Body of pancreas (tissue), 4 donors: ENCODE data around the gene C1RL. TPM values are rescaled to one million over a fixed set of nuclear protein-coding genes. Genes with fewer than 3 reads are reported as not detected.

Experiments
- ATAC-seq: fragments of 150-250 bp; one replicate; pipeline ENCODE4 v1.9.1; 2016
- DNase-seq, 4 donors: peaks; one replicate each; pipeline ENCODE4 v3.0.0-alpha.2; 2019
- H3K27ac ChIP-seq, 4 donors: fragments of 200-600 bp; sonication (generic); 1 replicate in 3 of 4; 2 replicates in 1 of 4; pipeline versions ENCODE4 v1.5.1 to v1.6.1; 2016 to 2019; ENCODE audit warnings: mild to moderate bottlenecking in 1 of 4, mixed read lengths in 1 of 4, moderate library complexity in 1 of 4
- H3K27me3 ChIP-seq, 2 donors: fragments of 200-600 bp; sonication (generic); one replicate each; pipeline ENCODE4 v1.6.0; 2016; ENCODE audit warnings: mild to moderate bottlenecking in 1 of 2
- H3K36me3 ChIP-seq, 2 donors: fragments of 200-600 bp; sonication (generic); replicated peaks in 1 of 2; 2 replicates each; pipeline ENCODE4 v1.5.1; 2016; ENCODE audit warnings: low read depth in 2 of 2; ENCODE audit not compliant: insufficient read depth in 1 of 2
- H3K4me1 ChIP-seq: fragments of 200-600 bp; sonication (generic); one replicate; pipeline ENCODE4 v1.6.0; 2016
- H3K4me3 ChIP-seq, 2 donors: fragments of 200-600 bp; sonication (generic); 1 replicate in 1 of 2; 2 replicates in 1 of 2; pipeline ENCODE4 v1.5.1; 2016 to 2019
- H3K9me3 ChIP-seq, 3 donors: fragments of 200-600 bp; sonication (generic); 1 replicate in 2 of 3; 2 replicates in 1 of 3; pipeline ENCODE4 v1.5.1; 2016
- CTCF ChIP-seq, 7 experiments: fragments of 450-650 bp in 4 of 7; fragments of 200-600 bp in 3 of 7; sonication (generic) in 3 of 7; IDR thresholded peaks; one replicate each; pipeline ENCODE4 v1.5.1; 2016 to 2019; ENCODE audit warnings: antibody characterized with exemption in 7 of 7
- POLR2A ChIP-seq, 3 donors: fragments of 450-650 bp; IDR thresholded peaks; one replicate each; pipeline ENCODE4 v1.6.1; 2016; ENCODE audit warnings: antibody characterized with exemption in 3 of 3, mild to moderate bottlenecking in 2 of 3
- WGBS, 2 donors: methylation state at CpG; one replicate each; pipeline ENCODE4 v1.1.5; 2017; 5-methylcytosine and 5-hydroxymethylcytosine counted together
- intact Hi-C: fragments of 100-400 bp; cut with DNase I; formaldehyde crosslinking; loops from one replicate; pipeline ENCODE4 v1.15.1; 2023
- total RNA-seq, 2 donors: library from RNA; depleted of rRNA; stranded (reverse); fragments of >200 nt; gene quantifications; one replicate each; pipeline ENCODE4 v1.1.0, GENCODE V29; 2016

The C1RL gene
- total RNA-seq, 2 donors from 2014 or later, result 64.6 to 99.6 TPM

- DNase-seq (no peak), ATAC-seq (no peak)
- 79 to 82% methylated on average over 12 of the region's 12 CpGs for WGBS, 2 donors
- TF ChIP-seq CTCF (IDR thresholded peaks at IDR 0.05) (no peak), POLR2A (IDR thresholded peaks at IDR 0.05) (no peak)
- H3K4me3 ChIP-seq, result no peak overlapping the region
- peaks cover 0 to 2% of the 10 kb centered on the region in 2 donors for H3K36me3 ChIP-seq
- H3K9me3 ChIP-seq, result no peaks in the 10 kb centered on the region
- H3K27me3 ChIP-seq, result no peaks in the 10 kb centered on the region
- no peak overlapping the region for H3K27ac ChIP-seq
- intact Hi-C loops, result no loop called here
- no peaks in the 10 kb centered on the region for H3K4me1 ChIP-seq
Measured at GRCh38 chr12:7154901-7155470, 46.0 kb upstream of the C1RL start.

- no peaks in the 10 kb centered on the region for H3K27me3 ChIP-seq
- no peak for DNase-seq
- intact Hi-C loops, result no loop called here
- no peaks in the 10 kb centered on the region for H3K9me3 ChIP-seq
- ATAC-seq, result no peak
- WGBS, 2 donors, result 86 to 88% methylated on average over 6 of the region's 6 CpGs
- H3K27ac ChIP-seq, result no peak overlapping the region
- H3K4me3 ChIP-seq, result no peak overlapping the region
- TF ChIP-seq CTCF (IDR thresholded peaks at IDR 0.05), result no peak
- no peak for TF ChIP-seq POLR2A (IDR thresholded peaks at IDR 0.05)
- no peaks in the 10 kb centered on the region for H3K4me1 ChIP-seq
- peaks cover 0 to 2% of the 10 kb centered on the region in 2 donors for H3K36me3 ChIP-seq
Measured at GRCh38 chr12:7154042-7154441, 45.0 kb upstream of the C1RL start.

GRCh38 chr12:7152818-7153217 lies 43.8 kb upstream of the C1RL start:
- DNase-seq (no peak), ATAC-seq (no peak)
- Histone ChIP-seq H3K27me3 (no peaks in the 10 kb centered on the region), H3K9me3 (no peaks in the 10 kb centered on the region), H3K4me1 (no peaks in the 10 kb centered on the region), H3K27ac (no peak overlapping the region), H3K36me3 (peaks cover 0 to 2% of the 10 kb centered on the region in 2 donors), H3K4me3 (no peak overlapping the region)
- TF ChIP-seq POLR2A (IDR thresholded peaks at IDR 0.05) (no peak), CTCF (IDR thresholded peaks at IDR 0.05) (no peak)
- intact Hi-C loops, result no loop called here
- WGBS, 2 donors, result 76 to 90% methylated on average over 4 of the region's 4 CpGs

- Histone ChIP-seq H3K27me3 (no peaks in the 10 kb centered on the region), H3K36me3 (peaks cover 0 to 2% of the 10 kb centered on the region in 2 donors), H3K27ac (no peak overlapping the region), H3K4me3 (no peak overlapping the region), H3K4me1 (no peaks in the 10 kb centered on the region), H3K9me3 (no peaks in the 10 kb centered on the region)
- ATAC-seq, result no peak
- 92 to 93% methylated on average over 6 of the region's 6 CpGs for WGBS, 2 donors
- DNase-seq, result no peak
- intact Hi-C loops, result no loop called here
- TF ChIP-seq POLR2A (IDR thresholded peaks at IDR 0.05) (no peak), CTCF (IDR thresholded peaks at IDR 0.05) (no peak)
Measured at GRCh38 chr12:7151532-7151931, 42.5 kb upstream of the C1RL start.

GRCh38 chr12:7150841-7151240 lies 41.8 kb upstream of the C1RL start:
- DNase-seq (no peak), ATAC-seq (no peak)
- Histone ChIP-seq H3K36me3 (peaks cover 0 to 2% of the 10 kb centered on the region in 2 donors), H3K27ac (no peak overlapping the region), H3K9me3 (no peaks in the 10 kb centered on the region), H3K4me3 (no peak overlapping the region), H3K4me1 (no peaks in the 10 kb centered on the region), H3K27me3 (no peaks in the 10 kb centered on the region)
- intact Hi-C loops, result no loop called here
- WGBS, 2 donors, result 80 to 88% methylated on average over 3 to 4 of the region's 6 CpGs
- TF ChIP-seq POLR2A (IDR thresholded peaks at IDR 0.05), result no peak
